Thoracic aorta (tissue), 2 donors: ENCODE data around the gene JAKMIP1. TPM values are rescaled to one million over a fixed set of nuclear protein-coding genes. Genes with fewer than 3 reads are reported as not detected.

Experiments
- ATAC-seq: fragments of 150-250 bp; one replicate; pipeline ENCODE4 v1.8.0; 2017; ENCODE audit warnings: low read depth; ENCODE audit not compliant: insufficient number of reproducible peaks, low FRiP score
- DNase-seq: peaks from one replicate; pipeline ENCODE4 v3.0.0-alpha.2; 2020; ENCODE audit warnings: low spot score
- H3K27ac ChIP-seq, 2 donors: fragments of 200-600 bp; sonication (generic); 1 replicate in 1 of 2; 2 replicates in 1 of 2; pipeline ENCODE4 v1.5.1; 2016; ENCODE audit warnings: mild to moderate bottlenecking in 2 of 2, moderate library complexity in 2 of 2
- H3K27me3 ChIP-seq: fragments of 200-600 bp; sonication (generic); replicated peaks from 2 replicates; pipeline ENCODE4 v1.6.0; 2016; ENCODE audit warnings: mild to moderate bottlenecking; ENCODE audit not compliant: insufficient read depth
- H3K36me3 ChIP-seq: fragments of 200-600 bp; sonication (generic); one replicate; pipeline ENCODE4 v1.5.1; 2016
- H3K4me1 ChIP-seq, 2 donors: fragments of 200-600 bp; sonication (generic); 1 replicate in 1 of 2; 2 replicates in 1 of 2; pipeline versions ENCODE4 v1.5.1 to v1.6.0; 2016; ENCODE audit warnings: low read depth in 2 of 2, mild to moderate bottlenecking in 1 of 2; ENCODE audit not compliant: control insufficient read depth in 1 of 2
- H3K4me3 ChIP-seq: fragments of 200-600 bp; sonication (generic); 2 replicates; pipeline ENCODE4 v1.5.1; 2016; ENCODE audit warnings: mild to moderate bottlenecking
- H3K9me3 ChIP-seq: fragments of 200-600 bp; sonication (generic); 2 replicates; pipeline ENCODE4 v1.5.1; 2016
- total RNA-seq, 2 donors: library from RNA; depleted of rRNA; stranded (reverse); fragments of >200 nt; gene quantifications; one replicate each; pipeline versions ENCODE4 v1.1.0 to v1.2.3, GENCODE V29; 2016
- TF ChIP-seq, protein P1 (sequence below): fragments of 200-600 bp; sonication (generic); IDR thresholded peaks from one replicate; pipeline ENCODE4 v1.5.1; 2019; ENCODE audit warnings: antibody characterized with exemption

Gene JAKMIP1
- total RNA-seq, 2 donors from 2014 or later: 0.28 to 0.81 TPM

DNA sequence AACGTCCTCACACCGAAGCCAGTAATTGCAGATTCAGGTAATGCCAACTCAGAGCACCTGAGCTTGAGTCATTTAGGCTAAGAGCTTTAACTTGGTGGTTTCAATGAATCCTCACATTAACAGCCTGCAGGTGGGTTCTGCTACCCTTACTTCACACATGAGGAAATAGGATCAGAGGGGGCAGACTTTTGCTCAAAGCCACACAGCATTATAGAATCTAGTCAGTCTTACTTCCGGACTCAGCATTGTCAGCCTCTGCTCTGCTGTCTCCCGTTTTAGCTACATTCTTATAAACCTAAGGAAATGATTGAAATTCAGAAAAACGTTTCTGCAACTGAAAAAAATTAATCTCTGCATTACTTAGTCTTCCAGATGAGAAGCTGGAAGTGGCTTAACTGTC, 188.1 kb downstream of the JAKMIP1 start:
- Histone ChIP-seq H3K4me3 (no peak overlapping the region), H3K4me1 (no peaks in the 10 kb centered on the region), H3K36me3 (no peaks in the 10 kb centered on the region), H3K27ac (no peak overlapping the region), H3K9me3 (no peaks in the 10 kb centered on the region), H3K27me3 (no peaks in the 10 kb centered on the region)
- ATAC-seq (no peak), DNase-seq (no peak)
- TF ChIP-seq, protein P1, sequence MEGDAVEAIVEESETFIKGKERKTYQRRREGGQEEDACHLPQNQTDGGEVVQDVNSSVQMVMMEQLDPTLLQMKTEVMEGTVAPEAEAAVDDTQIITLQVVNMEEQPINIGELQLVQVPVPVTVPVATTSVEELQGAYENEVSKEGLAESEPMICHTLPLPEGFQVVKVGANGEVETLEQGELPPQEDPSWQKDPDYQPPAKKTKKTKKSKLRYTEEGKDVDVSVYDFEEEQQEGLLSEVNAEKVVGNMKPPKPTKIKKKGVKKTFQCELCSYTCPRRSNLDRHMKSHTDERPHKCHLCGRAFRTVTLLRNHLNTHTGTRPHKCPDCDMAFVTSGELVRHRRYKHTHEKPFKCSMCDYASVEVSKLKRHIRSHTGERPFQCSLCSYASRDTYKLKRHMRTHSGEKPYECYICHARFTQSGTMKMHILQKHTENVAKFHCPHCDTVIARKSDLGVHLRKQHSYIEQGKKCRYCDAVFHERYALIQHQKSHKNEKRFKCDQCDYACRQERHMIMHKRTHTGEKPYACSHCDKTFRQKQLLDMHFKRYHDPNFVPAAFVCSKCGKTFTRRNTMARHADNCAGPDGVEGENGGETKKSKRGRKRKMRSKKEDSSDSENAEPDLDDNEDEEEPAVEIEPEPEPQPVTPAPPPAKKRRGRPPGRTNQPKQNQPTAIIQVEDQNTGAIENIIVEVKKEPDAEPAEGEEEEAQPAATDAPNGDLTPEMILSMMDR: no peak

DNA sequence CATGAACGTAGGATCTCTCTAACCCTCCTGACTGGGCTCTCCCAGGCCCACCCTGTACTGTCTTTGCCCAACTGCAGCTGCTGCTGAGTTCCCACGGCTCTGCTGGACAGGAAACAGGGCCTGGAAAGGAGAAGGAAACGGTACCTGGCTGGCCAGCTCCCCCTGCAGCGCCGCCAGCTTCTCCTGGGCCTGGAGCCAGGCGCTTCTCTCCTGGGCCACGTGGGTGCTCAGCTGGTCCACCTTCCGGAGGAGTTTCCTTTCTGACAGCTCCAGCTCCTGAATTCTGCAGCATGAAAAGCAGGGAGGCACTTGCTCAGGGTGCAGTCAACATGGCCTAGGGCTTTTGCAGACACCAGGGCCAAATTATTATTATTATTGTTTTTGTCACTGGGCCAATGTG, 188.7 kb downstream of the JAKMIP1 start:
- TF ChIP-seq, protein P1: no peak
- ATAC-seq: no peak

DNA sequence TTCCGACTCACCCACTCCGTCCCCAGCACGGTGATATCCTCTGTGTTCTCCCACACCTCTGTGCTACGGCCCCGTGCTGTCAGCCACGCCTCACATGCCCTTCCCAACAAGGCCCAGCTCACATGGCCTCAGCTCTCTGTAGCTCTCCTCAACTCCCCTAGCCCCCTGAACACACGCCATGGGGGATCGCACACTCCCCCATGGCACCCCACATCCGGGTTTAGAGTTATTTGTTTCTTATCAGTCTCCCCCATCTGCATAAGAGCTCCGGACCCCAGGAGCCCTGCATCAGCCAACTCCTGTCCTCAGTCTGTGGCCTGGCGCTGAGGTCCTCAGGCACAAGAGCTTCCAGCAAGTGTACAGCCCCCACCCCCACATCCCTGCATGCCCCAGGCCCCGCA, 189.1 kb downstream of the JAKMIP1 start:
- no peak overlapping the region for H3K27ac ChIP-seq
- no peaks in the 10 kb centered on the region for H3K4me1 ChIP-seq
- TF ChIP-seq, protein P1: no peak
- no peaks in the 10 kb centered on the region for H3K9me3 ChIP-seq
- no peaks in the 10 kb centered on the region for H3K27me3 ChIP-seq
- no peak for ATAC-seq
- no peak overlapping the region for H3K4me3 ChIP-seq
- DNase-seq: no peak
- H3K36me3 ChIP-seq: no peaks in the 10 kb centered on the region

More for the DNA sequence above, 188.7 kb downstream of the JAKMIP1 start:
- no peak for DNase-seq
- H3K9me3 ChIP-seq: no peaks in the 10 kb centered on the region
- H3K4me3 ChIP-seq: no peak overlapping the region
- no peak overlapping the region for H3K27ac ChIP-seq
- no peaks in the 10 kb centered on the region for H3K27me3 ChIP-seq
- H3K4me1 ChIP-seq: no peaks in the 10 kb centered on the region
- no peaks in the 10 kb centered on the region for H3K36me3 ChIP-seq

DNA sequence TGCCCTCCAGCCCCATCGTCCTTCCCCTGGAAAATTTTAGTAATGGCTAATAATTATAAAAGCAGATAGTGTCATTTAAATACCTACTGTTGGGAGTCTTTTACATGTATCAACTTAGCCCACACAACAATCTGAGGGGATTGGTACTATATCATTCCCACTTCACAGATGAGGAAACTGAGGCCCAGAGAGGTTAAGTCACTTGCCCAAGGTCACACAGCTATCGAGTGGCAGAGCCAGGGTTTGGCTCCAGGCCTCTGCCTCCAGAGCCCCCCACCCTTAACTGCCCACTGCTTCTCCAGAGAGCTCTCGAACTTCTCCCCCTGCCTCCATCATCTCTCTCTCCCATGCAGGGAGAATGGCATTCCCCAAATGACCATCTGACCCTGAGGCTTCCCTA, 189.6 kb downstream of the JAKMIP1 start:
- Histone ChIP-seq H3K36me3 (no peaks in the 10 kb centered on the region), H3K27me3 (no peaks in the 10 kb centered on the region), H3K27ac (no peak overlapping the region), H3K4me3 (no peak overlapping the region), H3K4me1 (no peaks in the 10 kb centered on the region), H3K9me3 (no peaks in the 10 kb centered on the region)
- ATAC-seq (no peak), DNase-seq (no peak)
- TF ChIP-seq, protein P1: no peak

DNA sequence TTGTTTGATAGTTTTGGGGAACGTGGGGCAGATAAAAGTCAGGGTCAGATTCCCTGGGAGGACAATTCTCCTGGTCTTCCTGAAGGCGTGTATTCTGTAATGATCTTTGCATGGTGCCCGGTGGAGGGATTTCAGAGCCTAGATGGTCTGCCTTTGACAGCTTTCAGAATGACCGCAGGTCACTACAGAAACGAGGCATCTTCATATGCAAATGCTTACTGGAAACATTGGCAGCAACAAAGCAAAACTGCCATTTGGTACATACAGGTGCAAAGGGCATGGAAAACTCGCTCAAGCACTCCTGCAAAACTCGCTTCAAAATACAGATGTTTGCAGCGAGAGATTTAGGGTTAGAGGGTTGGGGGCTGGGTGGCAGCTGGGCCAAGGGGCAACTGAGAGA, 190.9 kb downstream of the JAKMIP1 start:
- Histone ChIP-seq H3K4me1 (no peaks in the 10 kb centered on the region), H3K36me3 (no peaks in the 10 kb centered on the region), H3K4me3 (no peak overlapping the region), H3K27ac (no peak overlapping the region), H3K27me3 (no peaks in the 10 kb centered on the region), H3K9me3 (no peaks in the 10 kb centered on the region)
- ATAC-seq: no peak
- no peak for DNase-seq
- TF ChIP-seq, protein P1: no peak
